ENCODE data around the gene VGLL4.

Gene VGLL4

GRCh38 chr3:11604139-11604892 is 39.4 kb downstream of the VGLL4 start:
- no peaks in the 10 kb centered on the region for H3K27me3 ChIP-seq (ENCODE audit: insufficient read depth, insufficient read length)
- H3K36me3 ChIP-seq (ENCODE audit: insufficient read depth, insufficient read length, low read length) = peaks cover 16% of the 10 kb centered on the region
- H3K9ac ChIP-seq (ENCODE audit: insufficient read length, low read depth) = no peak overlapping the region
- DNase-seq (ENCODE audit: low read depth, low spot score) = no peak
- peaks cover 15% of the 10 kb centered on the region for H3K4me1 ChIP-seq (ENCODE audit: insufficient read depth, insufficient read length)
- TF ChIP-seq YY1 (IDR thresholded peaks at IDR 0.05; ENCODE audit: insufficient read depth, insufficient read length) (no peak), SUZ12 (IDR thresholded peaks at IDR 0.05; ENCODE audit: extremely low read depth, insufficient read depth, insufficient read length) (no peak), ZNF274 (IDR thresholded peaks at IDR 0.05; ENCODE audit: low read depth, low read length) (no peak)
- H3K4me3 ChIP-seq (ENCODE audit: insufficient read length, low read depth) = no peak overlapping the region
- no peaks in the 10 kb centered on the region for H3K9me3 ChIP-seq (ENCODE audit: insufficient read depth, low read length)

DNA sequence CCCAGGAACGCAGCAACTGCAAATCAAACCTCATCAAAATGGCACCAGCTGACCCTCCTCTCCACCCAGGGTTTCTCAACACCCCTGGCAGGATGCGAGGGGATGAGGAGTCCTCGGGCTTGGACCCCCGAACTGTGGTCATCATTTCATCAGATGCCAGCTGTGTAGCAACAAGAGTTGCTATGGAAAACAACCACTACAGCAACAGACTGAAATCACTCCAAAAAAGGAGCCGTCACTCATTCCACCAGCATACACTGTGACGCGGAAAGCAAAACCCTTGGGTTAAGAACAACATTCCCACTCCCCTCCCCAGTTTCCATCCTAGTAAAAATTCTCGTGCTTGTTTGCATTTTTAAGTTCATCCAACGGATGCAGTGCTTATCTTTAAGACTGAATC is 40.1 kb downstream of the VGLL4 start:
- H3K9me3 ChIP-seq (ENCODE audit: insufficient read depth, low read length) = no peaks in the 10 kb centered on the region
- H3K4me1 ChIP-seq (ENCODE audit: insufficient read depth, insufficient read length) = peaks cover 15% of the 10 kb centered on the region
- no peak overlapping the region for H3K4me3 ChIP-seq (ENCODE audit: insufficient read length, low read depth)
- no peak for TF ChIP-seq SUZ12 (IDR thresholded peaks at IDR 0.05; ENCODE audit: extremely low read depth, insufficient read depth, insufficient read length)
- TF ChIP-seq YY1 (IDR thresholded peaks at IDR 0.05; ENCODE audit: insufficient read depth, insufficient read length) = no peak
- no peak for TF ChIP-seq ZNF274 (IDR thresholded peaks at IDR 0.05; ENCODE audit: low read depth, low read length)
- H3K27me3 ChIP-seq (ENCODE audit: insufficient read depth, insufficient read length) = no peaks in the 10 kb centered on the region
- DNase-seq (ENCODE audit: low read depth, low spot score) = no peak
- no peak overlapping the region for H3K9ac ChIP-seq (ENCODE audit: insufficient read length, low read depth)
- peaks cover 16% of the 10 kb centered on the region for H3K36me3 ChIP-seq (ENCODE audit: insufficient read depth, insufficient read length, low read length)

DNA sequence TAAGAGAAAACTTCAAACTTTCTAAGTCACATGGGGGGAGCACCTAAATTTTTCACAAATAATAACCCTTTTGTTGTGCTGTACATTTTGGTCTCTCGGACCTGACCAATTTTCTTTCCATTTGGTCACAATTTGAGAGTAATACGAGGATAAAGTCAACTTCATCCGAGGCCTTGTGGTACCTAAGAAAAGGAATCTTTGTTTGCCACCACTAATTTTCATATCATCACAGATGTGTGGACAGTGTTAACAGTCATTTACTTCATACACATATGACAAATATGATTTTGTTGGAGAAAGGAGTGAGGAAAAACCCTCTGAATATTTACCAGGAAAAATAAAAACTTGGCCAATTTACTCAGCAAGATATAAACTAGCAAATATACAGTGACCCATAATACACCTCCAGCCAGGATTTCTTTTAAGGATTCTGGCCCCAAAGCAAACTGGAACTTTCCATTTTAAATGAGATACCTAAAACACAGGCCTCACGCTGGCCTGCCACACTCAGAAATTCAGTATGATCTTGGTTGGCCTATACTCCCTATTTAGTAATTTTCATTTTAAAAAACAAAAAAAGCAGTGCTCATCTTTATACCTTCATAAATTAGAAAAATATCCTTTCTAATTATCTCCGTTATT is 40.7 kb downstream of the VGLL4 start:
- Histone ChIP-seq H3K36me3 (ENCODE audit: insufficient read depth, insufficient read length, low read length) (peaks cover 16% of the 10 kb centered on the region), H3K4me1 (ENCODE audit: insufficient read depth, insufficient read length) (peaks cover 15% of the 10 kb centered on the region), H3K9me3 (ENCODE audit: insufficient read depth, low read length) (peaks cover 3% of the 10 kb centered on the region), H3K27me3 (ENCODE audit: insufficient read depth, insufficient read length) (no peaks in the 10 kb centered on the region), H3K4me3 (ENCODE audit: insufficient read length, low read depth) (no peak overlapping the region), H3K9ac (ENCODE audit: insufficient read length, low read depth) (no peak overlapping the region)
- TF ChIP-seq YY1 (IDR thresholded peaks at IDR 0.05; ENCODE audit: insufficient read depth, insufficient read length) (no peak), ZNF274 (IDR thresholded peaks at IDR 0.05; ENCODE audit: low read depth, low read length) (no peak), SUZ12 (IDR thresholded peaks at IDR 0.05; ENCODE audit: extremely low read depth, insufficient read depth, insufficient read length) (no peak)
- DNase-seq (ENCODE audit: low read depth, low spot score) = no peak

GRCh38 chr3:11602239-11602840 is 41.4 kb downstream of the VGLL4 start:
- Histone ChIP-seq H3K4me3 (ENCODE audit: insufficient read length, low read depth) (no peak overlapping the region), H3K4me1 (ENCODE audit: insufficient read depth, insufficient read length) (peaks cover 15% of the 10 kb centered on the region), H3K27me3 (ENCODE audit: insufficient read depth, insufficient read length) (no peaks in the 10 kb centered on the region), H3K9ac (ENCODE audit: insufficient read length, low read depth) (no peak overlapping the region), H3K36me3 (ENCODE audit: insufficient read depth, insufficient read length, low read length) (peaks cover 16% of the 10 kb centered on the region), H3K9me3 (ENCODE audit: insufficient read depth, low read length) (peaks cover 9% of the 10 kb centered on the region)
- TF ChIP-seq SUZ12 (IDR thresholded peaks at IDR 0.05; ENCODE audit: extremely low read depth, insufficient read depth, insufficient read length) (no peak), YY1 (IDR thresholded peaks at IDR 0.05; ENCODE audit: insufficient read depth, insufficient read length) (no peak), ZNF274 (IDR thresholded peaks at IDR 0.05; ENCODE audit: low read depth, low read length) (no peak)
- no peak for DNase-seq (ENCODE audit: low read depth, low spot score)

- TF ChIP-seq YY1 (IDR thresholded peaks at IDR 0.05; ENCODE audit: insufficient read depth, insufficient read length) = no peak
- no peak for TF ChIP-seq ZNF274 (IDR thresholded peaks at IDR 0.05; ENCODE audit: low read depth, low read length)
- TF ChIP-seq SUZ12 (IDR thresholded peaks at IDR 0.05; ENCODE audit: extremely low read depth, insufficient read depth, insufficient read length) = no peak
- Histone ChIP-seq H3K27me3 (ENCODE audit: insufficient read depth, insufficient read length) (no peaks in the 10 kb centered on the region), H3K9ac (ENCODE audit: insufficient read length, low read depth) (no peak overlapping the region), H3K4me1 (ENCODE audit: insufficient read depth, insufficient read length) (peaks cover 15% of the 10 kb centered on the region), H3K4me3 (ENCODE audit: insufficient read length, low read depth) (no peak overlapping the region), H3K9me3 (ENCODE audit: insufficient read depth, low read length) (peaks cover 13% of the 10 kb centered on the region), H3K36me3 (ENCODE audit: insufficient read depth, insufficient read length, low read length) (peaks cover 22% of the 10 kb centered on the region)
- DNase-seq (ENCODE audit: low read depth, low spot score) = no peak
These were observed 42.1 kb downstream of the VGLL4 start for GRCh38 chr3:11601446-11602238.

DNA sequence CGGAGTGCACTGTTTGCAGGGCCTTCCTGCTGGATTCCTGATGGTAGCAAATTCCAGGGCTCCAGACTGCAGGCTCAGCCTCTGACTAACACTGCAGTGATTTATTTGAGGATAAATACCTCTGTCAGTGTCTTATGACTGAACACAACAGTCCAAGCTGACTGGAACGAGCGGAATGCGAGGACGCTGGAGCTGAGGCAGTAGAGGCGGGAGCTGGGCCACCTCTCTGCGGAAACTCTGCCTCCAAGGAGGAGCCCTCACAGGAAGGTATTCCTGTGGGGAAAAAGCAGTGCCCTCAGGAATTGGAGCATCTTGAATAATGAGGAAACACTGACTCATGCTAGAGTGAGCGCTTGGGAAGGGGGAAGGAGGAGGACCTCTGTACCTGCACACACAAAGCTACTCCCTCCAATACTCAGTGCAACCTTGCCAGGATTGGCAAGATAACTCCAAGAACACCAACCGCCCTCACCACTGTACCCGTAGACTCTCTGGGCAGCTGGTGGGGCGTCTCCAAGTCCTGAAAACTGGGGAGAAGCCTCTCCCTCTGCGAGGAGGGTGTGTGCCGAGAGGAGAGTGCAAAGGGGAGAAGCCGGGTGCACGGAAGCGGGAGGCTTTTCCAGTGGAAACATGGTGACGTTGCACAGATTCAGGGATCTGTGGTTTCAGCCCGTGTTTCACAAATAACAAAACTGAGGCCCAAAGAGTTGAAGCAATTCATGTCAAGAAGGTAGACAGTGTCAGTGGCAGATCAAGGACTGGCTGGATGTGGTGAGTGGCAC is 43.0 kb downstream of the VGLL4 start:
- Histone ChIP-seq H3K9me3 (ENCODE audit: insufficient read depth, low read length) (peaks cover 16% of the 10 kb centered on the region), H3K4me3 (ENCODE audit: insufficient read length, low read depth) (no peak overlapping the region), H3K4me1 (ENCODE audit: insufficient read depth, insufficient read length) (peaks cover 15% of the 10 kb centered on the region), H3K27me3 (ENCODE audit: insufficient read depth, insufficient read length) (no peaks in the 10 kb centered on the region), H3K36me3 (ENCODE audit: insufficient read depth, insufficient read length, low read length) (peaks cover 19% of the 10 kb centered on the region), H3K9ac (ENCODE audit: insufficient read length, low read depth) (peak overlapping the region; percentile 4)
- peak; percentile 90 for DNase-seq (ENCODE audit: low read depth, low spot score)
- TF ChIP-seq SUZ12 (IDR thresholded peaks at IDR 0.05; ENCODE audit: extremely low read depth, insufficient read depth, insufficient read length) (no peak), YY1 (IDR thresholded peaks at IDR 0.05; ENCODE audit: insufficient read depth, insufficient read length) (no peak), ZNF274 (IDR thresholded peaks at IDR 0.05; ENCODE audit: low read depth, low read length) (no peak)
